DND-41 (cell line): Measurements from ENCODE around the gene PRIM2.

Experiments used
- ATAC-seq: fragments of 200-7000 bp; cut with Tn5 transposase; 3 replicates; pipeline ENCODE4 v1.9.1; 2021; ENCODE audit warnings: low read depth; ENCODE audit not compliant: insufficient read depth
- DNase-seq: peaks from one replicate; pipeline ENCODE4 v3.0.0-alpha.2; 2020
- H2AFZ ChIP-seq: 2 replicates; pipeline ENCODE4 v1.6.0; 2012; ENCODE audit warnings: low read depth, low read length
- H3K27ac ChIP-seq: 2 replicates; pipeline ENCODE4 v1.5.1; 2012; ENCODE audit warnings: low read length, inconsistent platforms
- H3K27me3 ChIP-seq: fragments of 200-600 bp; sonication (generic); 2 replicates; pipeline ENCODE4 v1.6.0; 2012; ENCODE audit warnings: low read length, mild to moderate bottlenecking, inconsistent platforms; ENCODE audit not compliant: insufficient read depth, poor library complexity
- H3K36me3 ChIP-seq: 2 replicates; pipeline ENCODE4 v1.5.1; 2012; ENCODE audit warnings: low read length, inconsistent platforms; ENCODE audit not compliant: insufficient read depth
- H3K4me1 ChIP-seq: 2 replicates; pipeline ENCODE4 v1.5.1; 2012; ENCODE audit warnings: mild to moderate bottlenecking, low read length; ENCODE audit not compliant: insufficient read depth
- H3K4me2 ChIP-seq: 2 replicates; pipeline ENCODE4 v1.6.0; 2012; ENCODE audit warnings: mild to moderate bottlenecking, moderate library complexity, low read length, inconsistent platforms; ENCODE audit not compliant: insufficient read depth
- H3K4me3 ChIP-seq, 2 experiments: fragments of 200-600 bp in 1 of 2; shearing (Covaris generic) in 1 of 2; 2 replicates each; pipeline ENCODE4 v1.5.1; 2012 to 2016; ENCODE audit warnings: inconsistent platforms in 2 of 2, low read length in 2 of 2, mild to moderate bottlenecking in 2 of 2, low read depth in 1 of 2, moderate library complexity in 1 of 2
- H3K79me2 ChIP-seq: 2 replicates; pipeline ENCODE4 v1.6.0; 2012; ENCODE audit warnings: low read length, inconsistent platforms; ENCODE audit not compliant: insufficient read depth
- H3K9ac ChIP-seq: 2 replicates; pipeline ENCODE4 v1.6.0; 2012; ENCODE audit warnings: low read depth, mild to moderate bottlenecking, inconsistent platforms, low read length, moderate library complexity
- H3K9me3 ChIP-seq: 2 replicates; pipeline ENCODE4 v1.5.1; 2012; ENCODE audit warnings: low read length, moderate library complexity, mild to moderate bottlenecking, inconsistent platforms; ENCODE audit not compliant: insufficient read depth, severe bottlenecking
- H4K20me1 ChIP-seq: 2 replicates; pipeline ENCODE4 v1.6.0; 2012; ENCODE audit warnings: low read length; ENCODE audit not compliant: insufficient read depth
- EZH2 ChIP-seq: IDR thresholded peaks from 3 replicates; pipeline ENCODE4 v1.6.1; 2012; ENCODE audit warnings: borderline replicate concordance, low read depth, mild to moderate bottlenecking, moderate library complexity, low read length, inconsistent platforms; ENCODE audit not compliant: severe bottlenecking
- TF ChIP-seq, protein P1 (sequence below): IDR thresholded peaks from 2 replicates; pipeline ENCODE4 v1.5.1; 2012; ENCODE audit warnings: borderline replicate concordance, low read length, moderate library complexity, mild to moderate bottlenecking; ENCODE audit not compliant: poor library complexity, severe bottlenecking; ENCODE audit errors: extremely low read depth

The PRIM2 gene

DNA sequence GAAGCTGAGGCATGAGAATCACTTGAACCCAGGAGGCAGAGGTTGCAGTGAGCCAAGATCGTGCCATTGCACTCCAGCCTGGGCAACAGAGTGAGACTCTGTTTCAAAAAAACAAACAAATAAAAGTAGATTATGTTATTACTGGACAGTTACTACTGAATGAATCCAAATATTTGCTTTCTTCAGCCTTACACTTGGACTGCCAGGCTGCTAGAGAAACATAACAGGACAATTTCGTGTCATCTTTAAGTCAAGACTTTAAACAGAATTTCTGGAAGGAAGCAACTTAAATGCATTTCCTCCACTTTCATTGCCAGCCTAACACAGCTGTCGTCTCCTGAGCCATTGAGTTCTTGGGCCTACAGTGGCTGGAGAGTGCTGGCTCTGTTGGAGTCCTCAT lies 42.0 kb upstream of the PRIM2 start:
- Histone ChIP-seq H3K4me2 (no peak overlapping the region), H3K4me3 (no peak overlapping the region), H3K36me3 (no peaks in the 10 kb centered on the region), H3K4me1 (no peaks in the 10 kb centered on the region), H3K27me3 (no peaks in the 10 kb centered on the region), H4K20me1 (no peaks in the 10 kb centered on the region), H3K9me3 (no peaks in the 10 kb centered on the region), H2AFZ (no peak overlapping the region), H3K27ac (no peak overlapping the region), H3K79me2 (no peaks in the 10 kb centered on the region), H3K9ac (no peak overlapping the region)
- ATAC-seq, result no peak
- no peak for DNase-seq
- TF ChIP-seq EZH2, result no peak
- TF ChIP-seq, protein P1, sequence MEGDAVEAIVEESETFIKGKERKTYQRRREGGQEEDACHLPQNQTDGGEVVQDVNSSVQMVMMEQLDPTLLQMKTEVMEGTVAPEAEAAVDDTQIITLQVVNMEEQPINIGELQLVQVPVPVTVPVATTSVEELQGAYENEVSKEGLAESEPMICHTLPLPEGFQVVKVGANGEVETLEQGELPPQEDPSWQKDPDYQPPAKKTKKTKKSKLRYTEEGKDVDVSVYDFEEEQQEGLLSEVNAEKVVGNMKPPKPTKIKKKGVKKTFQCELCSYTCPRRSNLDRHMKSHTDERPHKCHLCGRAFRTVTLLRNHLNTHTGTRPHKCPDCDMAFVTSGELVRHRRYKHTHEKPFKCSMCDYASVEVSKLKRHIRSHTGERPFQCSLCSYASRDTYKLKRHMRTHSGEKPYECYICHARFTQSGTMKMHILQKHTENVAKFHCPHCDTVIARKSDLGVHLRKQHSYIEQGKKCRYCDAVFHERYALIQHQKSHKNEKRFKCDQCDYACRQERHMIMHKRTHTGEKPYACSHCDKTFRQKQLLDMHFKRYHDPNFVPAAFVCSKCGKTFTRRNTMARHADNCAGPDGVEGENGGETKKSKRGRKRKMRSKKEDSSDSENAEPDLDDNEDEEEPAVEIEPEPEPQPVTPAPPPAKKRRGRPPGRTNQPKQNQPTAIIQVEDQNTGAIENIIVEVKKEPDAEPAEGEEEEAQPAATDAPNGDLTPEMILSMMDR, result no peak

DNA sequence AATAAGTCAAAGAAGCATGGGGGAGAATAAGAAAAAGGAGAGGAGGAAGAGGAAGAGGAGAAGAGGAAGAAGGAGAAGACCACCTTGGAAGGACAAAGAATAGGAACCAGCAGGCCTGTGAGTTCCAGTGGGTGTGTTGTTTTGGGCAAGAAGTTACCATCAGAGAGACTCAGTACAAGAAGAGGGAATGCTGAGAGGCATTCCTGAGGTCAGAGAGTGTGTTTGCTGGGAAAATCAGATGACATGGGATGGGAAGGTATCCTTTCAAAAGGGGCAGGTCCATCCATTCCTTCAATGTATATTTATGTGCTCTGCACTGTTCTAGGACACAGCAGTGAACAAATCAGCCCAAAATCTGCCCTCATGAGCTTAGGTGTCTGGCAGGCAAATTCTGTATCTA lies 40.5 kb upstream of the PRIM2 start:
- Histone ChIP-seq H3K4me3 (no peak overlapping the region), H2AFZ (no peak overlapping the region), H3K79me2 (no peaks in the 10 kb centered on the region), H3K27ac (no peak overlapping the region), H4K20me1 (no peaks in the 10 kb centered on the region), H3K4me2 (no peak overlapping the region), H3K9ac (no peak overlapping the region), H3K9me3 (no peaks in the 10 kb centered on the region), H3K36me3 (no peaks in the 10 kb centered on the region), H3K27me3 (no peaks in the 10 kb centered on the region), H3K4me1 (no peaks in the 10 kb centered on the region)
- TF ChIP-seq EZH2, result no peak
- TF ChIP-seq, protein P1, result no peak
- ATAC-seq (no peak), DNase-seq (no peak)

DNA sequence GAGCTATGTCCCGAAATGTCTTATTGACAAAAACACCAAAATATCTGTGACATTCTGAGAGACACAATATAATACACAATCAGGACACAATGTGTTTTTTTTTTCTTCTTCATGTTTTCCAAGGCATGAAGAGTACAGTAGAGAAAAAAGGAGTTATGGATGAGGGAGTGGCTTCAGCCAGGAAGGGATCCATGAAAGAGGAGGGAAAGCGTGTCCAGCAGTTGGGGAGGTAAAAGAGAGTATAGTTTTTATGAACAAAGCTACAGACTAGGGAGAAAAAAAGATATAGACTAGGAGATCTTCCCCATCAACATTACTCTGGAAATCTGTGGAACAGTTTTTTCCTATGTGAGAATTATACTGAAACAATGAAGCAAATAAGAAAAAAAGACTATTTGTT lies 38.9 kb upstream of the PRIM2 start:
- no peak overlapping the region for H3K27ac ChIP-seq
- H3K4me2 ChIP-seq, result no peak overlapping the region
- no peaks in the 10 kb centered on the region for H3K79me2 ChIP-seq
- no peaks in the 10 kb centered on the region for H3K9me3 ChIP-seq
- H3K36me3 ChIP-seq, result no peaks in the 10 kb centered on the region
- no peaks in the 10 kb centered on the region for H4K20me1 ChIP-seq
- no peak overlapping the region for H3K9ac ChIP-seq
- no peak overlapping the region for H2AFZ ChIP-seq
- no peak overlapping the region for H3K4me3 ChIP-seq
- TF ChIP-seq, protein P1, result no peak
- no peak for TF ChIP-seq EZH2
- ATAC-seq (no peak), DNase-seq (no peak)
- no peaks in the 10 kb centered on the region for H3K27me3 ChIP-seq
- H3K4me1 ChIP-seq, result no peaks in the 10 kb centered on the region

DNA sequence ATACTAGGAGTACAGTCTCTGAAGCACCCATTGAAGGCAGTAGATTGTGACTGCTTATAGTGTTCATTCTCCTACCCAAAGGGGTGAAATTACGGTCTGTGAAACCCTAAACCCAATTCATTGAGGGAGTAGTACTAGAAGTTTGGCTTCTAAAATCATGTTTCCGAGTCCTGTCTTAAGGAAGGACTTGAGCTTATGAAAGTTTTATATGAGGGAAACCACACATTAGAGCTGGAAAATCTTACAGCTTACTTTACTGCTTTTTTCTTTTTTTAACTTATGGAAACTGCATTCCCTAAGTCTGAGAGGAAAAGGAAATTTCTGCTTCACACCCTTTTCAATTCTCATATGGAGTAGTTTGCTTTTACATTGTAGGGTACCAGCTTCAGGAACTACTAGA lies 38.4 kb upstream of the PRIM2 start:
- Histone ChIP-seq H3K9me3 (no peaks in the 10 kb centered on the region), H3K9ac (no peak overlapping the region), H3K4me1 (no peaks in the 10 kb centered on the region), H3K4me3 (no peak overlapping the region), H3K36me3 (no peaks in the 10 kb centered on the region), H3K27ac (no peak overlapping the region), H4K20me1 (no peaks in the 10 kb centered on the region), H3K79me2 (no peaks in the 10 kb centered on the region), H3K27me3 (no peaks in the 10 kb centered on the region), H2AFZ (no peak overlapping the region), H3K4me2 (no peak overlapping the region)
- TF ChIP-seq, protein P1, result no peak
- TF ChIP-seq EZH2, result no peak
- ATAC-seq (no peak), DNase-seq (no peak)
